Gastrocnemius medialis (tissue), 4 donors: ENCODE data around the gene DPM1. TPM values are rescaled to one million over a fixed set of nuclear protein-coding genes. Genes with fewer than 3 reads are reported as not detected.
A peak's percentile ranks its signal among the peaks of the same experiment; 100 is the strongest.

ENCODE experiments used
- ATAC-seq, 2 donors: fragments of 150-250 bp; one replicate each; pipeline ENCODE4 v1.9.1; 2016
- DNase-seq, 2 donors: peaks; one replicate each; pipeline ENCODE4 v3.0.0-alpha.2; 2019
- H3K27ac ChIP-seq, 4 donors: fragments of 200-600 bp; sonication (generic); 1 replicate in 1 of 4; 2 replicates in 3 of 4; pipeline ENCODE4 v1.5.1; 2016 to 2018; ENCODE audit warnings: mild to moderate bottlenecking in 2 of 4, moderate library complexity in 1 of 4
- H3K27me3 ChIP-seq, 3 donors: fragments of 200-600 bp; sonication (generic) in 2 of 3; 1 replicate in 1 of 3; 2 replicates in 2 of 3; pipeline versions ENCODE4 v1.5.1 to v1.6.0; 2016 to 2019; ENCODE audit warnings: mild to moderate bottlenecking in 1 of 3, moderate library complexity in 1 of 3
- H3K36me3 ChIP-seq, 2 donors: fragments of 200-600 bp; sonication (generic) in 1 of 2; one replicate each; pipeline ENCODE4 v1.5.1; 2017 to 2018
- H3K4me1 ChIP-seq, 2 donors: fragments of 200-600 bp; sonication (generic) in 1 of 2; one replicate each; pipeline ENCODE4 v1.5.1; 2016 to 2017; ENCODE audit warnings: mild to moderate bottlenecking in 2 of 2
- H3K4me3 ChIP-seq, 4 donors: fragments of 200-600 bp; sonication (generic) in 3 of 4; 1 replicate in 1 of 4; 2 replicates in 3 of 4; pipeline ENCODE4 v1.5.1; 2016 to 2019; ENCODE audit warnings: mild to moderate bottlenecking in 2 of 4
- H3K9me3 ChIP-seq, 3 donors: fragments of 200-600 bp; sonication (generic) in 2 of 3; 1 replicate in 1 of 3; 2 replicates in 2 of 3; pipeline ENCODE4 v1.5.1; 2016 to 2019
- CTCF ChIP-seq, 5 experiments: fragments of 450-650 bp in 3 of 5; fragments of 200-600 bp in 2 of 5; sonication (generic) in 2 of 5; IDR thresholded peaks in 4 of 5; conservative IDR thresholded peaks in 1 of 5; 1 replicate in 4 of 5; 2 replicates in 1 of 5; pipeline ENCODE4 v1.5.1; 2016 to 2019; ENCODE audit warnings: antibody characterized with exemption in 5 of 5, mild to moderate bottlenecking in 3 of 5, moderate library complexity in 3 of 5
- POLR2A ChIP-seq, 2 donors: fragments of 450-650 bp; IDR thresholded peaks; one replicate each; pipeline ENCODE4 v1.6.1; 2017; ENCODE audit warnings: antibody characterized with exemption in 2 of 2, mild to moderate bottlenecking in 2 of 2, moderate library complexity in 2 of 2
- in situ Hi-C, 4 donors: fragments of 200-750 bp; cut with MboI; loops; one replicate each; pipeline versions ENCODE4 v1.15.0 to v1.8.0; 2017; ENCODE audit warnings: low sequenced_read_pairs in 4 of 4
- intact Hi-C: fragments of 100-400 bp; cut with DNase I; formaldehyde crosslinking; loops from one replicate; pipeline ENCODE4 v1.15.1; 2023; ENCODE audit warnings: low total_unique reads
- total RNA-seq, 4 donors: library from RNA; depleted of rRNA; stranded (reverse); fragments of >200 nt; gene quantifications; one replicate each; pipeline versions ENCODE4 v1.1.0 to v1.2.3, GENCODE V29; 2016

DPM1 gene
- total RNA-seq, 4 donors from 2014 or later: 55.5 to 120 (median 73.7) TPM

- TF ChIP-seq CTCF (IDR thresholded peaks at IDR 0.05 in 4 of 5, conservative IDR thresholded peaks at IDR 0.05 in 1 of 5): no peak
- TF ChIP-seq POLR2A (IDR thresholded peaks at IDR 0.05): no peak
- no peak overlapping the region for H3K27ac ChIP-seq
- intact Hi-C loops (no loop called here), in situ Hi-C loops (no loop called here)
- DNase-seq: no peak
- peaks cover 6 to 8% of the 10 kb centered on the region in 2 donors for H3K4me1 ChIP-seq
- H3K36me3 ChIP-seq: peaks cover 3 to 89% of the 10 kb centered on the region in 2 donors
- H3K27me3 ChIP-seq: no peaks in the 10 kb centered on the region
- H3K9me3 ChIP-seq: no peaks in the 10 kb centered on the region
- no peak for ATAC-seq
- H3K4me3 ChIP-seq: no peak overlapping the region
Measured at GRCh38 chr20:50943069-50943468, 15.3 kb downstream of the DPM1 start.

GRCh38 chr20:50933589-50933988 is 24.7 kb downstream of the DPM1 start:
- intact Hi-C loops: loop anchor here (10.0 kb wide), 1 partner anchor 999 kb away; the partner anchor contains the start of gene RNF114
- no peak for TF ChIP-seq POLR2A (IDR thresholded peaks at IDR 0.05)
- TF ChIP-seq CTCF (IDR thresholded peaks at IDR 0.05 in 4 of 5, conservative IDR thresholded peaks at IDR 0.05 in 1 of 5): no peak
- no peaks in the 10 kb centered on the region for H3K9me3 ChIP-seq
- H3K27ac ChIP-seq: no peak overlapping the region
- no peak for DNase-seq
- peaks cover 0 to 30% of the 10 kb centered on the region in 2 donors for H3K36me3 ChIP-seq
- H3K27me3 ChIP-seq: no peaks in the 10 kb centered on the region
- H3K4me3 ChIP-seq: no peak overlapping the region
- no peak for ATAC-seq
- in situ Hi-C loops: loop anchor here in 3 of 4 donors (10.0 kb wide), 1 partner anchor 139 kb away; the partner anchor contains the start of gene BCAS4 (in 3 of the 3)
- H3K4me1 ChIP-seq: peaks cover 11 to 18% of the 10 kb centered on the region in 2 donors

- Histone ChIP-seq H3K4me3 (no peak overlapping the region), H3K36me3 (peaks cover 0 to 29% of the 10 kb centered on the region in 2 donors), H3K4me1 (peaks cover 19 to 26% of the 10 kb centered on the region in 2 donors), H3K27me3 (no peaks in the 10 kb centered on the region), H3K27ac (peak overlapping the region in 1 of 4 donors; percentile 99), H3K9me3 (no peaks in the 10 kb centered on the region)
- TF ChIP-seq CTCF (IDR thresholded peaks at IDR 0.05 in 4 of 5, conservative IDR thresholded peaks at IDR 0.05 in 1 of 5) (no peak), POLR2A (IDR thresholded peaks at IDR 0.05) (no peak)
- DNase-seq: no peak
- no peak for ATAC-seq
- in situ Hi-C loops: loop anchor here in 3 of 4 donors (10.0 kb wide), 1 partner anchor 138 kb away; the partner anchor contains the start of gene BCAS4 (in 3 of the 3)
- intact Hi-C loops: loop anchor here (10.0 kb wide), 1 partner anchor 998 kb away; the partner anchor contains the start of gene RNF114
Measured at GRCh38 chr20:50932691-50933280, 25.5 kb downstream of the DPM1 start.

- ATAC-seq (peak in 1 of 2 donors; percentile 8), DNase-seq (no peak)
- Histone ChIP-seq H3K36me3 (peaks cover 0 to 29% of the 10 kb centered on the region in 2 donors), H3K4me1 (peaks cover 26 to 32% of the 10 kb centered on the region in 2 donors), H3K27ac (peak overlapping the region; percentile 88 to 99 (median 96)), H3K27me3 (no peaks in the 10 kb centered on the region), H3K9me3 (no peaks in the 10 kb centered on the region), H3K4me3 (peak overlapping the region; percentile 59 to 87 (median 74))
- no peak for TF ChIP-seq CTCF (IDR thresholded peaks at IDR 0.05 in 4 of 5, conservative IDR thresholded peaks at IDR 0.05 in 1 of 5)
- no peak for TF ChIP-seq POLR2A (IDR thresholded peaks at IDR 0.05)
- intact Hi-C loops (loop anchor here (10.0 kb wide), 1 partner anchor 997 kb away; the partner anchor contains the start of gene RNF114), in situ Hi-C loops (loop anchor here in 3 of 4 donors (10.0 kb wide), 1 partner anchor 137 kb away; the partner anchor contains the start of gene BCAS4 (in 3 of the 3))
Measured at GRCh38 chr20:50932016-50932485, 26.3 kb downstream of the DPM1 start.
